Activated CD4-positive, alpha-beta T cell treated with anti-CD3 and anti-CD28 coated beads for 1 hour (primary cell): ENCODE data around the gene PTPRG.

Source experiments
- DNase-seq: peaks from one replicate; pipeline ENCODE4 v3.0.0-alpha.2; 2020

The PTPRG gene

GRCh38 chr3:62097121-62097520 is 535.8 kb downstream of the PTPRG start:
- no peak for DNase-seq

- no peak for DNase-seq
Observed at GRCh38 chr3:62098646-62099365, 537.4 kb downstream of the PTPRG start.

GRCh38 chr3:62100282-62100989 is 539.1 kb downstream of the PTPRG start:
- no peak for DNase-seq

- DNase-seq: no peak
Observed at GRCh38 chr3:62101488-62101887, 540.1 kb downstream of the PTPRG start.

GRCh38 chr3:62103531-62103930 is 542.2 kb downstream of the PTPRG start:
- no peak for DNase-seq

- no peak for DNase-seq
Observed at GRCh38 chr3:62109534-62109933, 548.2 kb downstream of the PTPRG start.

- DNase-seq: no peak
Observed at GRCh38 chr3:62110443-62111225, 549.3 kb downstream of the PTPRG start.

GRCh38 chr3:62113092-62113491 is 551.7 kb downstream of the PTPRG start:
- no peak for DNase-seq

- DNase-seq: no peak
Observed at GRCh38 chr3:62114763-62115162, 553.4 kb downstream of the PTPRG start.

GRCh38 chr3:62117903-62118548 is 556.7 kb downstream of the PTPRG start:
- DNase-seq: no peak

GRCh38 chr3:62119139-62119538 is 557.8 kb downstream of the PTPRG start:
- DNase-seq: no peak

GRCh38 chr3:62122819-62123218 is 561.4 kb downstream of the PTPRG start:
- DNase-seq: no peak

GRCh38 chr3:62125380-62125779 is 564.0 kb downstream of the PTPRG start:
- no peak for DNase-seq

GRCh38 chr3:62127116-62127515 is 565.7 kb downstream of the PTPRG start:
- no peak for DNase-seq

GRCh38 chr3:62128051-62128450 is 566.7 kb downstream of the PTPRG start:
- no peak for DNase-seq

- no peak for DNase-seq
Observed at GRCh38 chr3:62128681-62129080, 567.3 kb downstream of the PTPRG start.

GRCh38 chr3:62131050-62131449 is 569.7 kb downstream of the PTPRG start:
- no peak for DNase-seq

GRCh38 chr3:62131620-62132019 is 570.2 kb downstream of the PTPRG start:
- no peak for DNase-seq

GRCh38 chr3:62132027-62132602 is 570.7 kb downstream of the PTPRG start:
- DNase-seq: no peak

GRCh38 chr3:62133015-62133414 is 571.6 kb downstream of the PTPRG start:
- no peak for DNase-seq

- DNase-seq: no peak
Observed at GRCh38 chr3:62134061-62134496, 572.7 kb downstream of the PTPRG start.

- no peak for DNase-seq
Observed at GRCh38 chr3:62135741-62136140, 574.4 kb downstream of the PTPRG start.

GRCh38 chr3:62139957-62140356 is 578.6 kb downstream of the PTPRG start:
- DNase-seq: no peak
